HFFc6 (cell line): Measurements from ENCODE around the gene RBM39. TPM values are rescaled to one million over a fixed set of nuclear protein-coding genes. Genes with fewer than 3 reads are reported as not detected.
A peak's percentile ranks its signal among the peaks of the same experiment; 100 is the strongest.
"Not testable (repeated sequence)": the region's sequence is repeated elsewhere in the genome, so short reads cannot be mapped to it uniquely, and the experiment has no call there.

Source experiments
- DNase-seq: peaks from one replicate; pipeline ENCODE4 v3.0.0-alpha.2; 2018
- H3K27ac Mint-ChIP-seq: 2 replicates; pipeline ENCODE4 v1.8.0; 2020; ENCODE audit warnings: mild to moderate bottlenecking, mixed read lengths
- H3K27me3 Mint-ChIP-seq: 2 replicates; pipeline ENCODE4 v1.8.0; 2021; ENCODE audit warnings: mild to moderate bottlenecking, moderate library complexity, mixed read lengths; ENCODE audit not compliant: insufficient read depth
- H3K36me3 Mint-ChIP-seq: 2 replicates; pipeline ENCODE4 v1.8.0; 2021; ENCODE audit warnings: low read depth, mixed read lengths
- H3K4me1 Mint-ChIP-seq: 2 replicates; pipeline ENCODE4 v1.8.0; 2020; ENCODE audit warnings: low read depth, mixed read lengths
- H3K4me3 Mint-ChIP-seq: 2 replicates; pipeline ENCODE4 v1.8.0; 2020; ENCODE audit warnings: mild to moderate bottlenecking, moderate library complexity, mixed read lengths
- H3K9me3 Mint-ChIP-seq: 2 replicates; pipeline ENCODE4 v1.8.0; 2020; ENCODE audit warnings: mild to moderate bottlenecking, mixed read lengths
- long read RNA-seq: library from polyadenylated mRNA; unstranded; transcript quantifications from one replicate; pipeline ENCODE4 v2.0.0, GENCODE V29; 2019
- total RNA-seq, 6 experiments: library from RNA; stranded (reverse); fragmentation: NEBNext Ultra II Directional; extraction: Animal tissue kit (Norgen Biotek cat#: 25700); gene quantifications; 2 replicates in 1 of 6; 3 replicates in 5 of 6; pipeline ENCODE4 v1.2.3, GENCODE V29; 2021
- TF ChIP-seq, protein P1 (sequence below): fragments of 200-600 bp; sonication (generic); IDR thresholded peaks from 2 replicates; pipeline ENCODE4 v1.5.0; 2021; ENCODE audit warnings: antibody characterized with exemption, mild to moderate bottlenecking

The RBM39 gene
- 100 to 1,000 TPM; 162 to 198 (median 185) TPM for total RNA-seq
- long read RNA-seq, full-length matches to known transcripts, result 74 of 140 reads
- long read RNA-seq, partial matches to known transcripts, result 50 of 140 reads
- long read RNA-seq, other reads (novel, unspliced or antisense), result 16 of 140 reads

DNA sequence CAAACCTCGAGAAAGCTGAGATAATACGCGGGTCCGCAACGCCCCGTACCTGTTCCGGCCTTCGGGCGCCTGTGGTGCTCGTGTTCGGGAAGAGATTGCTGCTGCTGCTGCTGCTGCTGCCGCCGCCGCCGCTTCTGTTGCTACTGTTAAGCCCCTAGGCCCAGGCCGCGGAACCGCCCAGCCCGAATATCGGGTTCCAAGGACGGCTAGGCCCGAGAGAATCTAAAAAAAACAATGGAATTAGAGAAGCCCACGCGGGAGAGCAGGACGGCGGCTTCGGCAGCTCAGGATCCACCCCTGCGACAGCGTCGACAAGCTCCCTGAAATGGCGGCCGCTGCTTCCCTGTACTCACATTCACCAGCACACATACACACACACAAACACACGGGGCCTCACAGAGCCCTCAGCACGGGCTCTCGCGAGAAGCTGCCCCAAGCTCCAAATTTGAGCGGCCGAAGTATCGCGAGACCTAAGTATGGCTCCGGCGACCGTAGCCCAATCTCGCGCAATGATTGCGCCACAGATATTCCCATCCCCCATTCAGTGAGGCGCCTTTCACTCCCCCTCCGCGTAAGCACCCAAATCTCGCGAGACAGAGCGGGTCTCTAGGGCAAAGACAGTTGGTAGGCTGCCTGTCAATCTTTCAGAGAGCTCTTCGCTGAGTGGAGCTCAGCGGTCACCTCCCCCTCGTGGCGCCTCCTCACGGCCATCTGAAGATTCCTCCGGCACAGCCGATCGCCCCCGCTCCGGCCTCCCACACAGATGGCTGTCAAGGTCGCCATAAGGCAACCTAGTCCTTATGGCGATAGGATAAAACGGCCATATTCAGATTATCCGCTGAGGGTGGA is at the start of gene RBM39:
Gene RBM39 (minus strand): TSS at position 369 of the 849 bp plus-strand sequence. CDS start 1,386 bp downstream, outside the sequence.
- peaks cover 44% of the 10 kb centered on the region for H3K36me3 Mint-ChIP-seq
- H3K9me3 Mint-ChIP-seq, result peaks cover 5% of the 10 kb centered on the region
- peak; percentile 100 for DNase-seq
- H3K4me3 Mint-ChIP-seq, result peak within 1 kb of the TSS; percentile 97
- peaks cover 15% of the 10 kb centered on the region for H3K27me3 Mint-ChIP-seq
- peaks cover 50% of the 10 kb centered on the region for H3K4me1 Mint-ChIP-seq
- TF ChIP-seq, protein P1, sequence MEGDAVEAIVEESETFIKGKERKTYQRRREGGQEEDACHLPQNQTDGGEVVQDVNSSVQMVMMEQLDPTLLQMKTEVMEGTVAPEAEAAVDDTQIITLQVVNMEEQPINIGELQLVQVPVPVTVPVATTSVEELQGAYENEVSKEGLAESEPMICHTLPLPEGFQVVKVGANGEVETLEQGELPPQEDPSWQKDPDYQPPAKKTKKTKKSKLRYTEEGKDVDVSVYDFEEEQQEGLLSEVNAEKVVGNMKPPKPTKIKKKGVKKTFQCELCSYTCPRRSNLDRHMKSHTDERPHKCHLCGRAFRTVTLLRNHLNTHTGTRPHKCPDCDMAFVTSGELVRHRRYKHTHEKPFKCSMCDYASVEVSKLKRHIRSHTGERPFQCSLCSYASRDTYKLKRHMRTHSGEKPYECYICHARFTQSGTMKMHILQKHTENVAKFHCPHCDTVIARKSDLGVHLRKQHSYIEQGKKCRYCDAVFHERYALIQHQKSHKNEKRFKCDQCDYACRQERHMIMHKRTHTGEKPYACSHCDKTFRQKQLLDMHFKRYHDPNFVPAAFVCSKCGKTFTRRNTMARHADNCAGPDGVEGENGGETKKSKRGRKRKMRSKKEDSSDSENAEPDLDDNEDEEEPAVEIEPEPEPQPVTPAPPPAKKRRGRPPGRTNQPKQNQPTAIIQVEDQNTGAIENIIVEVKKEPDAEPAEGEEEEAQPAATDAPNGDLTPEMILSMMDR, result peak; percentile 70
- peak within 1 kb of the TSS; percentile 99 for H3K27ac Mint-ChIP-seq

DNA sequence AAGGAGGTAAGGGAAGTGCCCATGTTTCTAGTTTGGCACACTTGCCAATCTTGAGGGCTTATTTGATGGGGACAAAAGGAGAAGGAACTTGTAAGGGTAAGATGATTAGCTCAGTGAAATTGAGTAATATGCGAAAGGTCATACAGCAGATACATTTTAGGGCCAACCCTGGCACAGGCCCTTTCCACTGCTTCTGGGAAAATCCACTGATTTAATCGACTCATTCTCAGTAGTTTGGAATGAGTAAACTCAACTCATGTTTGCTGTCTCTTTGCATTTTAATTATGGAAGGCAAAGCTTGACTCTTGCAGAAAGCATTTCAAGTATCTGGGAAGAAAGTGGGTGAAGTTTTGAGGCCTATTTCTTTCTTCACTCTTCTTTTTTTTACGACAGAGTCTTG is 49.8 kb upstream of the RBM39 start:
- peak overlapping the region; percentile 93 for H3K27ac Mint-ChIP-seq
- no peaks in the 10 kb centered on the region for H3K9me3 Mint-ChIP-seq
- no peaks in the 10 kb centered on the region for H3K27me3 Mint-ChIP-seq
- peak overlapping the region; percentile 60 for H3K4me3 Mint-ChIP-seq
- peak; percentile 96 for DNase-seq
- TF ChIP-seq, protein P1, result no peak
- H3K36me3 Mint-ChIP-seq, result no peaks in the 10 kb centered on the region
- H3K4me1 Mint-ChIP-seq, result peaks cover 17% of the 10 kb centered on the region

DNA sequence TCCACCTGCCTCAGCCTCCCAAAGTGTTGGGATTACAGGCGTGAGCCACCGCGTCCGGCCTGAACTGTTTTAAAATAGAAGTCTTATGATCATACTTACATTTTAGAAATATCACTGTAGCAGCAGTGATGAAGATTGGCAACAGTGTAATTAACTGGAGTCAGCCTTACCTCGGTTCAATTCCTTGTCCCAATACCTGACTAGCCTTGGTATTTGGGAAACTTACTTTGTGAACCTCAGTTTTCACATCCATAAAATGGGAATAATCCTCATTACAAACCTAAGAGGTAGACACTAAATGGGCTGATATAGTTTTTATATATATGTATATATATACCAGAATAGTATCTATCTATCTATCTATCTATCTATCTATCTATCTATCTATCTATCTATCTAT is 49.0 kb upstream of the RBM39 start:
- no peak overlapping the region for H3K4me3 Mint-ChIP-seq
- TF ChIP-seq, protein P1, result no peak
- H3K4me1 Mint-ChIP-seq, result peaks cover 17% of the 10 kb centered on the region
- H3K36me3 Mint-ChIP-seq, result no peaks in the 10 kb centered on the region
- H3K27ac Mint-ChIP-seq, result peak overlapping the region; percentile 18; the same call in 1 of the 2 replicates
- no peaks in the 10 kb centered on the region for H3K27me3 Mint-ChIP-seq
- DNase-seq, result no peak
- no peaks in the 10 kb centered on the region for H3K9me3 Mint-ChIP-seq

DNA sequence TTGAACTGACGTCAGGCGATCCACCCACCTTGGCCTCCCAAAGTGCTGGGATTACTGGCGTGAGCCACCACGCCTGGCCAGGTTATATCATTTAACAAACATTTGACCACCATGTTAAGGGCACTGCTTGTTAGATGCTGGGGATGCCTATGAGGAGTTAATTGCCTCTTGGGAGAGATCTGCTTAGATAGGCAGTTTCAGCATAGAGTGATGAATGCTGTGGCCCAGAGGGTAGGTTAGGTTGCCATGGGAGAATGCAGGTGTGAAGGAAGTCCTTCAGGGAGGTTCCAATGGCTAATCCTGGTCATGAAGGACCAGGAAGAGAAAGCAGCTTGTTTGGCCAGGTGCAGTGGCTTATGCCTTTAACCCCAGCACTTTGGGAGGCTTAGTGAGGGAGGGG is 46.7 kb upstream of the RBM39 start:
- Mint-ChIP-seq H3K4me3 (no peak overlapping the region), H3K4me1 (peaks cover 17% of the 10 kb centered on the region), H3K27ac (0 out of 2 replicates have a peak overlapping the region, but pooled peaks have one; percentile 12), H3K36me3 (no peaks in the 10 kb centered on the region), H3K9me3 (no peaks in the 10 kb centered on the region), H3K27me3 (no peaks in the 10 kb centered on the region)
- DNase-seq, result no peak
- TF ChIP-seq, protein P1, result no peak

DNA sequence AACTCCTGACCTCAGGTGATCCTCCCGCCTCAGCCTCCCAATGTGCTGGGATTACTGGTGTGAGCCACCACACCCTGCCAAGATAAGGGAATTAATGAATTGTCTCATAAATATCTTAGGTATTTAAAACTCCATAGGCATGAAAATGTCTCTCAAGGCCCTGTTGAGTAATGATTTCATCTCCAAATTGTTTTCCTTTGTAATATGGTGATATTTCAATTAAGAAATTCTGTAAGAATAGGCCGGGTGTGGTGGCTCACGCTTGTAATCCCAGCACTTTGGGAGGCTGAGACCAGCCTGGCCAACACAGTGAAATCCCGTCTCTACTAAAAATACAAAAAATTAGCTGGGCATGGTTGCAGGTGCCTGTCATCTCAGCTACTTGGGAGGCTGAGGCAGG is 43.5 kb upstream of the RBM39 start:
- not testable (repeated sequence) for DNase-seq, H3K27ac Mint-ChIP-seq, H3K36me3 Mint-ChIP-seq, H3K4me3 Mint-ChIP-seq, H3K9me3 Mint-ChIP-seq, H3K27me3 Mint-ChIP-seq
- H3K4me1 Mint-ChIP-seq, result peaks cover 14% of the 10 kb centered on the region

DNA sequence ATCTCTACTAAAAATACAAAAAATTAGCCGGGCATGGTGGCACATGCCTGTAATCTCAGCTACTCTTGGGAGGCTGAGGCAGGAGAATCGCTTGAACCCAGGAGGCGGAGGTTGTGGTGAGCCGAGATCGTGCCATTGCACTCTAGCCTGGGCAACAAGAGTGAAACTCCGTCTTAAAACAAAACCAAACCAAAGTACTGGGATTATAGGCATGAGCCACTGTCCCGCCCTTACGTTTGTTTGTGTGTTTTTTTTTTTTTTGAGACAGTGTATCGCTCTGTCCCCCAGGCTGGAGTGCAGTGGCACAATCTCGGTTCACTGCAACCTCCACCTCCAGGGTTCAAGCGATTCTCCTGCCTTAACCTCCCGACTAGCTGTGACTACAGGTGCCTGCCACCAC is 41.8 kb upstream of the RBM39 start:
- not testable (repeated sequence) for H3K4me3 Mint-ChIP-seq, H3K36me3 Mint-ChIP-seq, H3K27ac Mint-ChIP-seq, H3K27me3 Mint-ChIP-seq, DNase-seq, H3K9me3 Mint-ChIP-seq
- H3K4me1 Mint-ChIP-seq, result peaks cover 14% of the 10 kb centered on the region
